Choroid plexus epithelial cell (primary cell): Measurements from ENCODE around the gene LMBRD1.
"Not testable (repeated sequence)": the region's sequence is repeated elsewhere in the genome, so short reads cannot be mapped to it uniquely, and the experiment has no call there.

Experiments
- DNase-seq: peaks from one replicate; pipeline ENCODE4 v3.0.0-alpha.2; 2010; ENCODE audit warnings: low read depth
- H3K4me3 ChIP-seq: 2 replicates; pipeline ENCODE4 v1.5.1; 2011; ENCODE audit warnings: low read depth, mild to moderate bottlenecking, control low read depth, low read length, moderate library complexity
- TF ChIP-seq, protein P1 (sequence below): conservative IDR thresholded peaks from 2 replicates; pipeline ENCODE4 v1.5.1; 2011; ENCODE audit warnings: low read depth, mild to moderate bottlenecking, control low read depth, inconsistent platforms, low read length, moderate library complexity

Gene LMBRD1

DNA sequence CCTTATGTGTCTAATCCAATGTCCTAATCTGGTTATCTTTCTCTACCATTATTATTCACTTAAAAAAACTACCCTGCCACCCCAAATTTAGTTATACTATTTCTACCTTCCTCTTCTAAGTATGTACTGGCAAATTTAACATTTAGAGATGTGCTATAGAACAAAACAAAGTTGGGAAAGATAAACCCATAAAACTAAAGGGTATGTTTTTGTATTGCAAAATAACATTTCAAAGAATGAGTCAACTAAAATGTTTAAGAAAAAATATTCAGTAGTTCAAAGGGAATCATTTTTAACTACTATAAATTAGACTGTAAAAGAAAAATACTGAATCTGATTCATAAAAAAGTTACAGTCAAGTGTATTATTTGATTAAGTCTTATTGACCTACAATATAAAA lies 103.0 kb downstream of the LMBRD1 start:
- TF ChIP-seq, protein P1, sequence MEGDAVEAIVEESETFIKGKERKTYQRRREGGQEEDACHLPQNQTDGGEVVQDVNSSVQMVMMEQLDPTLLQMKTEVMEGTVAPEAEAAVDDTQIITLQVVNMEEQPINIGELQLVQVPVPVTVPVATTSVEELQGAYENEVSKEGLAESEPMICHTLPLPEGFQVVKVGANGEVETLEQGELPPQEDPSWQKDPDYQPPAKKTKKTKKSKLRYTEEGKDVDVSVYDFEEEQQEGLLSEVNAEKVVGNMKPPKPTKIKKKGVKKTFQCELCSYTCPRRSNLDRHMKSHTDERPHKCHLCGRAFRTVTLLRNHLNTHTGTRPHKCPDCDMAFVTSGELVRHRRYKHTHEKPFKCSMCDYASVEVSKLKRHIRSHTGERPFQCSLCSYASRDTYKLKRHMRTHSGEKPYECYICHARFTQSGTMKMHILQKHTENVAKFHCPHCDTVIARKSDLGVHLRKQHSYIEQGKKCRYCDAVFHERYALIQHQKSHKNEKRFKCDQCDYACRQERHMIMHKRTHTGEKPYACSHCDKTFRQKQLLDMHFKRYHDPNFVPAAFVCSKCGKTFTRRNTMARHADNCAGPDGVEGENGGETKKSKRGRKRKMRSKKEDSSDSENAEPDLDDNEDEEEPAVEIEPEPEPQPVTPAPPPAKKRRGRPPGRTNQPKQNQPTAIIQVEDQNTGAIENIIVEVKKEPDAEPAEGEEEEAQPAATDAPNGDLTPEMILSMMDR, result no peak
- no peak overlapping the region for H3K4me3 ChIP-seq
- peak; percentile 47 for DNase-seq

DNA sequence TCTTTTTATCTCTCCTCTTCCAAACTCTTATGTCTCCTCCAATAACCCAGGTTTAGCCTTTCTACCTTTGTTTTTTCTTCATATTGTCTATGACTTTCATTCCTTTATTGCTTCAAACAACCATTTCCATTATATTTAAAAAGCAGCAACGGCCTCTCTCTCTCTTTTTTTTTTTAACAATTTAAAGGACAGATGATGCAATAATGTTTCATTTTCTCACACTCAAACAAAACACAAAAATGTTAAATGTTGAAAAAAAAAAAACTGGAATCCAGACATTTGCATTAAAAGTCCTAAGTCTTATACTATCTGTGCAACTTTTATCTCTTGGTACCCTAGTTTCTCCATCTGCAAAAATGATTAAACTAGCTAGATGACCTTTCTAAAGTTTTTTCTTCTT lies 105.8 kb downstream of the LMBRD1 start:
- H3K4me3 ChIP-seq, result no peak overlapping the region
- TF ChIP-seq, protein P1, result no peak
- peak; percentile 7 for DNase-seq

DNA sequence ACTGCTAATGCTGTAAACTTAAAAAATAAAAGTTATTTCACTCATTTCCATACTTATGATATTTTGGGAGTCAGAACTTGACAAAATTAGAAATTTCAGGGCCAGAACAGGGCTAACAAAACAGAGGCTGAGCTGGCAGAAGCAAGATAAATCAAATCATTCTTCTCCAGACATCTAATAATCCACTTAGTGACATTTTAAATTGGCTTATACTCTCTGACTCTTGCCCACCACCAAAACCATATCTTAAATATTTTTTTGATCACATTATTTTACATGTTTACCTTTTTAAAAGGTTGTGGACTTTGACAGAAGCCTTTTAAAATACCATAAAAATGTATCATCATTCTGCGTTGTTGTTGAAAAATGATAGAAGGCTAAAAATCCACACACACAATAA lies 116.5 kb downstream of the LMBRD1 start:
- TF ChIP-seq, protein P1, result no peak
- no peak for DNase-seq
- H3K4me3 ChIP-seq, result no peak overlapping the region

DNA sequence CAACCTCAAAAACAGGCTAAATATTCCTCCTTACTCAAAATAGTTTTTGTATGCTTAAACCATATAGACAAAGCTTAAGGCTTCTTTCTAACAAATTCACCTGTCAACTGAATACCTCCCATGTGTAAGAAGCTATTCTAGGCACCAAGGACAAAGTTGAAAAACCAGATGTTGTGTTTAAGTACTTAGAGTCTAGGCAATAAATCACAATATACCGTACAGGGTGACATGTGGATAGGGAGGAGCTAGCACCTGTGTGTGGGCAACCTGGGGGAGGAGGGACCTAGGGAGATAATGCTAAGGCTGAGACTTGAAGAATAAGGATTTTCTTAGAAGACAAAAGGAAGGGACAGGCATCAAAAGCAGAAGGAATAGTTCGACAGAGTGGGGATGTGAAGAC lies 123.5 kb downstream of the LMBRD1 start:
- TF ChIP-seq, protein P1, result no peak
- no peak overlapping the region for H3K4me3 ChIP-seq
- no peak for DNase-seq

DNA sequence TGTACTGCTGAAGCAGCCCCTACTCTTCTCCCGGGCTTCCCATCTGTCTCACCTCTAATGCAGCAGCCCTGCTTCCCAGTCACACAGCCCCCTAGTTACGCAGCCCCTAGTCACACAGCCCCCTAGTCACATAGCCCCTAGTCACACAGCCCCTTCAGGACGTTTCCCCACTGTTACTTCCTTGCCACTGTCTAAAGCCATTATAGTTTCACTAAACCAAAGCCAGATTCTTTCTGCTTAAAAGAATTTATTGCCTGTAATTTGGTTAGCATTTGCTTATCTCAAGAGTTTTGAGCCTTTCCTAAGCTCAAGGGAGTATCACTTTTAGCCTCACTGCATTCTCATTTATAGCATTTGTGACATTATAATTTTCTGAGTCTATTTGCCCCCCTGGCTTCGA lies 127.9 kb downstream of the LMBRD1 start:
- H3K4me3 ChIP-seq, result no peak overlapping the region
- TF ChIP-seq, protein P1, result no peak
- DNase-seq, result no peak

DNA sequence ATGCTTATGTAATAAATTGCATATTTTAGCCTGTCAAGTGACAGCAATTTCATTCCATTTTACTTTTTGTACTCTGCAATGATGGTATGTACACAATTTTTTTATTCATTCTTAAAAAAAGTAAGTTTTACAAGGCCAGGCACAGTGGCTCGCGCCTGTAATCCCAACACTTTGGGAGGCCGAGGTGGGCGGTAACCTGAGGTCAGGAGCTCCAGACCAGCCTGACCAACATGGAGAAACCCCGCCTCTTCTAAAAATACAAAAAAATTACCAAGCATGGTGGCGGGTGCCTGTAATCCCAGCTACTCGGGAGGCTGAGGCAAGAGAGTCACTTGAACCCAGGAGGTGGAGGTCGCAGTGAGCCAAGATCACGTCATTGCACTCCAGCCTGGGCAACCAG lies 130.0 kb downstream of the LMBRD1 start:
- not testable (repeated sequence) for H3K4me3 ChIP-seq, DNase-seq

DNA sequence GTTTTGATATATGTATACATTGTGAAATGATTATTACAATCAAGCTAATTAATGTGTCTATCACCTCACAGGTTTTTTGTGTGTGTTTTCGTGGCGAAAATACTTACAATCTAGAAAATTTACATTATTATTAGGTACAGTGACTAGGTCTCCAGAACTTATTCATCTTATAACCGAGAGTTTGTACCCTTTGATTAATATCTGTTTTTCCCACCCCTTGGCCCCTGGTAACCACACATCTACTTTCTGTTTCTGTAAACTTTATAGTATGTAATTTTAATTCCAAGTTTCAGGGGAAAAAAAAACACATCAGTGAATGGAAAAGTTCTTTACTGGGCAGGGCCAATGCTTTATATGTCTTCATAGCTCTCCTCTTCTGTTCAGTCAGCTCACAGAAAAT lies 131.4 kb downstream of the LMBRD1 start:
- TF ChIP-seq, protein P1, result no peak
- H3K4me3 ChIP-seq, result no peak overlapping the region
- DNase-seq, result no peak

DNA sequence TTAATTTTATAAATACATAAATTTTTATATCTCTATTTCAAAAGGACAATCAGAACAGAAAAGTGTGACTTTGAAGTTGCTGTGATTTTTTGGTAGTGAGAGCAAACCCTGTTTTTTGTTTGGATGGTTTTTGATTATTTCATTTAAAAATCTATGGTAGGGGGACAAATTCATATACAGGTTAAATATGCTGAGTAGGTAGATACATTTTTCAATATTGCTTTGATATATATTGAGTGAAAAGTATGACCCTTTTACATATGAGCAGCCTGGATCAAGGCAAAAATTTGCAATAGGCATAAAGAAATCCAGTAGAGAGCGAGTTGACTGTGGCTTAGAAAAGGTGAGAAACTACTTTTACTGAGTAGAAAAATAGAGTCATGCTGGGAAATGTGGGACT lies 132.3 kb downstream of the LMBRD1 start:
- no peak for DNase-seq
- TF ChIP-seq, protein P1, result no peak
- H3K4me3 ChIP-seq, result no peak overlapping the region
